PC-9 (cell line): ENCODE measurements around the gene PTCD3. TPM values are rescaled to one million over a fixed set of nuclear protein-coding genes. Genes with fewer than 3 reads are reported as not detected.

Experiments used
- BruUV-seq: library from RNA; stranded (reverse); fragments of 400-500 nt; replicated peaks from 2 replicates; lab custom pipeline; 2021; lab: Mats Ljungman, UMichigan
- CTCF ChIA-PET: fragments of 300-600 bp; sonication (Branson Sonifier 250); formaldehyde crosslinking; loops from one replicate; lab custom pipeline; 2022; ENCODE audit warnings: antibody characterized with exemption; lab: Charles Lee
- POLR2A ChIA-PET: fragments of 300-600 bp; sonication (Branson Sonifier 250); formaldehyde crosslinking; loops from one replicate; lab custom pipeline; 2022; ENCODE audit warnings: antibody characterized with exemption; ENCODE audit not compliant: unreplicated experiment; lab: Charles Lee
- DNase-seq, 2 experiments: peaks; one replicate each; pipeline versions ENCODE4 v3.0.0 to v3.0.0-alpha.2; 2015 to 2022; ENCODE audit warnings: mixed read lengths in 1 of 2
- H2AFZ ChIP-seq: fragments of 200-600 bp; sonication (generic); 2 replicates; pipeline ENCODE4 v1.8.1; 2017; ENCODE audit warnings: antibody characterized with exemption
- H3F3A ChIP-seq: fragments of 200-600 bp; sonication (generic); 2 replicates; pipeline ENCODE4 v1.8.1; 2017; ENCODE audit warnings: antibody characterized with exemption, mild to moderate bottlenecking, low read depth; ENCODE audit not compliant: insufficient read depth
- H3K27ac ChIP-seq: fragments of 200-600 bp; sonication (generic); 2 replicates; pipeline ENCODE4 v1.6.1; 2016; ENCODE audit warnings: mixed run types
- H3K27me3 ChIP-seq: fragments of 200-600 bp; sonication (generic); 2 replicates; pipeline ENCODE4 v1.6.1; 2016; ENCODE audit warnings: low read depth, mixed run types; ENCODE audit not compliant: insufficient read depth
- H3K36me3 ChIP-seq: fragments of 200-600 bp; sonication (generic); 2 replicates; pipeline ENCODE4 v1.6.1; 2016; ENCODE audit warnings: low read depth, mixed run types
- H3K4me1 ChIP-seq: fragments of 200-600 bp; sonication (generic); replicated peaks from 2 replicates; pipeline ENCODE4 v1.6.1; 2016; ENCODE audit warnings: mixed run types; ENCODE audit not compliant: insufficient read depth
- H3K4me2 ChIP-seq: fragments of 200-600 bp; sonication (generic); 2 replicates; pipeline ENCODE4 v1.6.1; 2017; ENCODE audit warnings: mixed run types
- H3K4me3 ChIP-seq: fragments of 200-600 bp; sonication (generic); 2 replicates; pipeline ENCODE4 v1.6.1; 2016; ENCODE audit warnings: mixed run types
- H3K79me2 ChIP-seq: fragments of 200-600 bp; sonication (generic); 2 replicates; pipeline ENCODE4 v1.6.1; 2017; ENCODE audit warnings: low read depth, mixed run types
- H3K9me2 ChIP-seq: fragments of 200-600 bp; sonication (generic); 2 replicates; pipeline ENCODE4 v1.8.1; 2017; ENCODE audit warnings: mild to moderate bottlenecking; ENCODE audit not compliant: insufficient read depth
- H3K9me3 ChIP-seq: fragments of 200-600 bp; sonication (generic); 2 replicates; pipeline ENCODE4 v1.8.1; 2016; ENCODE audit warnings: low read depth; ENCODE audit not compliant: insufficient read depth
- H4K20me1 ChIP-seq: fragments of 200-600 bp; sonication (generic); 2 replicates; pipeline ENCODE4 v1.8.1; 2017; ENCODE audit not compliant: insufficient read depth
- EZH2 ChIP-seq: fragments of 200-600 bp; sonication (generic); IDR thresholded peaks from 2 replicates; pipeline ENCODE4 v1.8.0; 2017; ENCODE audit warnings: antibody characterized with exemption, low read depth
- intact Hi-C: fragments of 100-400 bp; cut with micrococcal nuclease; formaldehyde crosslinking; loops from one replicate; pipeline ENCODE4 v1.10.0; 2022; ENCODE audit not compliant: unreplicated experiment
- total RNA-seq: library from RNA; stranded (reverse); gene quantifications from 2 replicates; pipeline ENCODE4 v1.2.3, GENCODE V29; 2021
- TF ChIP-seq, protein P1 (sequence below): fragments of 200-600 bp; sonication (generic); conservative IDR thresholded peaks from 2 replicates; pipeline ENCODE4 v1.6.1; 2017; ENCODE audit warnings: mixed run types, antibody characterized with exemption, mild to moderate bottlenecking, moderate library complexity

The PTCD3 gene
- total RNA-seq, 1 experiment from 2014 or later = 82.7 TPM

GRCh38 chr2:86097114-86097896, 8.7 kb upstream of the PTCD3 start:
- CTCF ChIA-PET = no interaction called here
- Histone ChIP-seq H3K36me3 (peaks cover 45% of the 10 kb centered on the region), H3K4me2 (no peak overlapping the region), H3K79me2 (peaks cover 31% of the 10 kb centered on the region), H3K4me3 (no peak overlapping the region), H3F3A (no peaks in the 10 kb centered on the region), H3K9me3 (no peaks in the 10 kb centered on the region), H4K20me1 (peaks cover 25% of the 10 kb centered on the region), H3K9me2 (no peaks in the 10 kb centered on the region), H3K4me1 (no peaks in the 10 kb centered on the region), H3K27me3 (no peaks in the 10 kb centered on the region), H3K27ac (no peak overlapping the region), H2AFZ (no peak overlapping the region)
- POLR2A ChIA-PET = no interaction called here
- intact Hi-C loops = no loop called here
- DNase-seq = no peak
- TF ChIP-seq EZH2 = no peak
- TF ChIP-seq, protein P1, sequence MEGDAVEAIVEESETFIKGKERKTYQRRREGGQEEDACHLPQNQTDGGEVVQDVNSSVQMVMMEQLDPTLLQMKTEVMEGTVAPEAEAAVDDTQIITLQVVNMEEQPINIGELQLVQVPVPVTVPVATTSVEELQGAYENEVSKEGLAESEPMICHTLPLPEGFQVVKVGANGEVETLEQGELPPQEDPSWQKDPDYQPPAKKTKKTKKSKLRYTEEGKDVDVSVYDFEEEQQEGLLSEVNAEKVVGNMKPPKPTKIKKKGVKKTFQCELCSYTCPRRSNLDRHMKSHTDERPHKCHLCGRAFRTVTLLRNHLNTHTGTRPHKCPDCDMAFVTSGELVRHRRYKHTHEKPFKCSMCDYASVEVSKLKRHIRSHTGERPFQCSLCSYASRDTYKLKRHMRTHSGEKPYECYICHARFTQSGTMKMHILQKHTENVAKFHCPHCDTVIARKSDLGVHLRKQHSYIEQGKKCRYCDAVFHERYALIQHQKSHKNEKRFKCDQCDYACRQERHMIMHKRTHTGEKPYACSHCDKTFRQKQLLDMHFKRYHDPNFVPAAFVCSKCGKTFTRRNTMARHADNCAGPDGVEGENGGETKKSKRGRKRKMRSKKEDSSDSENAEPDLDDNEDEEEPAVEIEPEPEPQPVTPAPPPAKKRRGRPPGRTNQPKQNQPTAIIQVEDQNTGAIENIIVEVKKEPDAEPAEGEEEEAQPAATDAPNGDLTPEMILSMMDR = no peak
- BruUV-seq = no TSS peak

DNA sequence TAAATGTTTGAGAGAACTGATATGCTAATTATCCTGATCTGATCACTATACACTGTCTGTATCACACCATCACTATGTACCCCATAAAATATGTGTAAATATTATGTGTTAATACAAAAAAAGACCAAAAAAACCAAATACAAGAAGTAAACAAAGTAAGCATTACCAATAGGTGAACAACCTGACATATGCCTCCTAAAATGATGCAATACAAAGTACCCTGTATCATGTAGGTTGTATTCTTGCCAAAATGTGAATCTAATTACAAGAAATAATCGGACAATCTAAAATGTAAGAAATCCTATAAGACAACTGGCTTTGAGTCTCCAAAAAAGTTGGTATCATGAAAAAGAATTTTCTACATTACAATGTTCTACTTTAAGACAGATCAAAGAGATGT, 8.1 kb upstream of the PTCD3 start:
- Histone ChIP-seq H3K27me3 (no peaks in the 10 kb centered on the region), H4K20me1 (peaks cover 25% of the 10 kb centered on the region), H3K4me1 (no peaks in the 10 kb centered on the region), H3F3A (no peaks in the 10 kb centered on the region), H3K36me3 (peaks cover 40% of the 10 kb centered on the region), H3K27ac (no peak overlapping the region), H3K9me2 (no peaks in the 10 kb centered on the region), H3K9me3 (no peaks in the 10 kb centered on the region), H3K4me2 (no peak overlapping the region), H2AFZ (no peak overlapping the region), H3K79me2 (peaks cover 37% of the 10 kb centered on the region), H3K4me3 (no peak overlapping the region)
- no TSS peak for BruUV-seq
- CTCF ChIA-PET = no interaction called here
- no peak for DNase-seq
- POLR2A ChIA-PET = no interaction called here
- intact Hi-C loops = no loop called here
- TF ChIP-seq, protein P1 = no peak
- TF ChIP-seq EZH2 = no peak

DNA sequence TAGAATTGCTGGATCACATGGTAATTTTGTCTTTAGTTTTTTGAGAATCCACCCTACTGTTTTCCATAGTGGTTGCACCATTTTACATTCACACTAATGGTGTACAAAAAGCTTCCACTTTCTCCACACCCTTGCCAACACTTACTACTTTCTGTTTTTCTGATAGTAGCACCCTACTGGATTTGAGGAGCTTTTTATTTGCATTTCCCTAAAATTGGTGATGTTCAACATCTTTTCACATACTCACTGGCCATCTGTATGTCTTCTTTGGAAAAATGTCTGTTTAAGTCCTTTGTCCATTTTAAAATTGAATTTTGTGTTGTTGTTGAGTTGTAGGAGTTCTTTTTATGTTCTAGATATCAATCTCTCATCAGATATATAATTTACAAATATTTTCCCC, 3.9 kb upstream of the PTCD3 start:
- Histone ChIP-seq H3K4me1 (peaks cover 18% of the 10 kb centered on the region), H3K9me2 (no peaks in the 10 kb centered on the region), H3K4me2 (no peak overlapping the region), H3K79me2 (peaks cover 67% of the 10 kb centered on the region), H3K27ac (no peak overlapping the region), H2AFZ (no peak overlapping the region), H4K20me1 (peaks cover 20% of the 10 kb centered on the region), H3K36me3 (peaks cover 22% of the 10 kb centered on the region), H3K9me3 (no peaks in the 10 kb centered on the region), H3K27me3 (no peaks in the 10 kb centered on the region), H3K4me3 (no peak overlapping the region), H3F3A (no peaks in the 10 kb centered on the region)
- CTCF ChIA-PET = no interaction called here
- intact Hi-C loops = no loop called here
- no peak for DNase-seq
- POLR2A ChIA-PET = no interaction called here
- BruUV-seq = no TSS peak
- no peak for TF ChIP-seq EZH2
- TF ChIP-seq, protein P1 = no peak
